ENCODE measurements around the gene PHF19. TPM values are rescaled to one million over a fixed set of nuclear protein-coding genes. Genes with fewer than 3 reads are reported as not detected.

The PHF19 gene
- total and polyA plus RNA-seq, 10 of the 15 experiments (the other 5 are each of a cell fraction or from before 2014, with no cell fraction given): 26.0 to 133 (median 87.7) TPM

- TF ChIP-seq PRDM15 (CRISPR knock-in tag; IDR thresholded peaks at IDR 0.05) (no peak), POLR2A (IDR thresholded peaks at IDR 0.05; ENCODE audit: low read depth, low read length) (0 out of 2 replicates have a peak, but pooled peaks have one; percentile 14), KLF5 (IDR thresholded peaks at IDR 0.05; ENCODE audit: partially characterized antibody) (peak; percentile 38), ZNF24 (IDR thresholded peaks at IDR 0.05) (no peak), STAT3 (IDR thresholded peaks at IDR 0.05; ENCODE audit: low read depth, low read length) (no peak), MXI1 (IDR thresholded peaks at IDR 0.05; ENCODE audit: low read depth, low read length) (no peak), NFXL1 (IDR thresholded peaks at IDR 0.05; ENCODE audit: borderline replicate concordance) (no peak), IRF4 (IDR thresholded peaks at IDR 0.05; ENCODE audit: low read depth, low read length) (no peak), TBL1XR1 (IDR thresholded peaks at IDR 0.05; ENCODE audit: low read depth, low read length) (peak; percentile 34; the same call in 1 of the 2 replicates), RFX5 (IDR thresholded peaks at IDR 0.05; ENCODE audit: low read depth, low read length) (no peak), CBX5 (IDR thresholded peaks at IDR 0.05; ENCODE audit: low read depth) (no peak), EED (IDR thresholded peaks at IDR 0.05; ENCODE audit: low read depth) (peak; percentile 75), ZNF687 (IDR thresholded peaks at IDR 0.05) (0 out of 2 replicates have a peak, but pooled peaks have one; percentile 45), ETV6 (conservative IDR thresholded peaks at IDR 0.05 in 1 of 2, IDR thresholded peaks at IDR 0.05 in 1 of 2; ENCODE audit: borderline replicate concordance in 1 of 2, low read depth in 1 of 2) (no peak), TAF1 (IDR thresholded peaks at IDR 0.05; ENCODE audit: borderline replicate concordance, low read depth, low read length) (0 out of 2 replicates have a peak, but pooled peaks have one; percentile 41), SMARCA5 (IDR thresholded peaks at IDR 0.05) (no peak), TCF3 (IDR thresholded peaks at IDR 0.05; ENCODE audit: borderline replicate concordance, insufficient read depth, low read depth, low read length) (no peak), YY1 (IDR thresholded peaks at IDR 0.05; ENCODE audit: low read depth, low read length) (no peak), E4F1 (IDR thresholded peaks at IDR 0.05; ENCODE audit: borderline replicate concordance, partially characterized antibody) (no peak), MEF2A (IDR thresholded peaks at IDR 0.05; ENCODE audit: insufficient read depth, low read depth, low read length) (0 out of 2 replicates have a peak, but pooled peaks have one; percentile 51)
Observed at GRCh38 chr9:120920806-120921178, 43.8 kb upstream of the PHF19 start (continued).

Measured in GM12878 (cell line).